ENCODE data around the gene NTM. TPM values are rescaled to one million over a fixed set of nuclear protein-coding genes. Genes with fewer than 3 reads are reported as not detected.

NTM gene
- polyA plus RNA-seq, 1 donor (not counting 4 experiments of a cell fraction or from before 2014, with no cell fraction given), result 47.9 TPM

DNA sequence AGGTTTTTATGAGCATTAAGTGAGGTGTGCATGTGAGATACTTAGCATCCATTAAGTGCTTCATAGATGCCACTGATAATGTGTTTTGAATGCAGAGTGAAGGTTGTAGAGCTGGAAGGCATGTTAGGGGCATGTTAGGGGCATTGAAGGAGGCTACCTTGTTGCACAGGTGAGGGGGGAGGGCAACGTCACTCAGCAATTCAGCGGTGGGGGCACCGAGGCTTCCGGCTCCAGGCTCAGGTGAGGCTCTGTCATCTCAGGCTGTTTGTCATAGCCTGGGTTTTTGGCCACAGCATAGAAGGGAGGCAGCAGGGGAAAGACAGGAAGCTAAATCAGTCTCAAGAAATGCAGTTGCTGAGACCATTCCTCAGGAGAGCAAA lies 299.0 kb downstream of the NTM start:
- Histone ChIP-seq H3K79me2 (ENCODE audit: control insufficient read depth, insufficient read depth, low read length) (no peaks in the 10 kb centered on the region), H3K27ac (ENCODE audit: control insufficient read depth, insufficient read depth, low read length) (no peak overlapping the region), H3K9me1 (ENCODE audit: control insufficient read depth, extremely low read depth, insufficient read depth, low read length) (no peaks in the 10 kb centered on the region), H2AFZ (ENCODE audit: control insufficient read depth, low read length) (no peak overlapping the region), H3K27me3 (ENCODE audit: control insufficient read depth, extremely low read depth, insufficient read depth, low read length) (no peaks in the 10 kb centered on the region), H3K36me3 (ENCODE audit: control insufficient read depth in 2 of 2, extremely low read depth in 1 of 2, insufficient read depth in 2 of 2, low read length in 2 of 2) (no peaks in the 10 kb centered on the region), H3K9ac (ENCODE audit: control insufficient read depth, extremely low read depth, insufficient read depth, low read length) (no peak overlapping the region), H4K20me1 (ENCODE audit: control insufficient read depth, extremely low read depth, insufficient read depth, low read length) (no peaks in the 10 kb centered on the region), H3K9me3 (ENCODE audit: control insufficient read depth, low read depth, low read length) (no peaks in the 10 kb centered on the region), H3K4me3 (ENCODE audit: control insufficient read depth in 2 of 3, extremely low read depth in 1 of 3, insufficient read depth in 2 of 3, low read depth in 1 of 3, low read length in 3 of 3) (no peak overlapping the region), H3K4me1 (ENCODE audit: control insufficient read depth, extremely low read depth, insufficient read depth, low read length) (no peaks in the 10 kb centered on the region), H3K4me2 (ENCODE audit: control insufficient read depth, extremely low read depth, insufficient read depth, low read depth, low read length) (no peak overlapping the region)
- DNase-seq (ENCODE audit: low read depth, low spot score) (no peak), FAIRE-seq (no peak)
- dilution Hi-C loops (cut with MboI; ENCODE audit: extremely low pct_ligation_motif_present, low sequenced_read_pairs), result loop anchor here (25.0 kb wide), 1 partner anchor 607 kb away; no protein-coding TSS in a partner anchor
- TF ChIP-seq, protein P1, sequence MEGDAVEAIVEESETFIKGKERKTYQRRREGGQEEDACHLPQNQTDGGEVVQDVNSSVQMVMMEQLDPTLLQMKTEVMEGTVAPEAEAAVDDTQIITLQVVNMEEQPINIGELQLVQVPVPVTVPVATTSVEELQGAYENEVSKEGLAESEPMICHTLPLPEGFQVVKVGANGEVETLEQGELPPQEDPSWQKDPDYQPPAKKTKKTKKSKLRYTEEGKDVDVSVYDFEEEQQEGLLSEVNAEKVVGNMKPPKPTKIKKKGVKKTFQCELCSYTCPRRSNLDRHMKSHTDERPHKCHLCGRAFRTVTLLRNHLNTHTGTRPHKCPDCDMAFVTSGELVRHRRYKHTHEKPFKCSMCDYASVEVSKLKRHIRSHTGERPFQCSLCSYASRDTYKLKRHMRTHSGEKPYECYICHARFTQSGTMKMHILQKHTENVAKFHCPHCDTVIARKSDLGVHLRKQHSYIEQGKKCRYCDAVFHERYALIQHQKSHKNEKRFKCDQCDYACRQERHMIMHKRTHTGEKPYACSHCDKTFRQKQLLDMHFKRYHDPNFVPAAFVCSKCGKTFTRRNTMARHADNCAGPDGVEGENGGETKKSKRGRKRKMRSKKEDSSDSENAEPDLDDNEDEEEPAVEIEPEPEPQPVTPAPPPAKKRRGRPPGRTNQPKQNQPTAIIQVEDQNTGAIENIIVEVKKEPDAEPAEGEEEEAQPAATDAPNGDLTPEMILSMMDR (optimal IDR thresholded peaks at IDR 0.05 in 1 of 3, IDR thresholded peaks at IDR 0.05 in 1 of 3, conservative IDR thresholded peaks at IDR 0.05 in 1 of 3; ENCODE audit: extremely low read depth in 1 of 3, insufficient read depth in 2 of 3, low read length in 3 of 3), result no peak
- TF ChIP-seq EZH2 (IDR thresholded peaks at IDR 0.05; ENCODE audit: low read length), result no peak

DNA sequence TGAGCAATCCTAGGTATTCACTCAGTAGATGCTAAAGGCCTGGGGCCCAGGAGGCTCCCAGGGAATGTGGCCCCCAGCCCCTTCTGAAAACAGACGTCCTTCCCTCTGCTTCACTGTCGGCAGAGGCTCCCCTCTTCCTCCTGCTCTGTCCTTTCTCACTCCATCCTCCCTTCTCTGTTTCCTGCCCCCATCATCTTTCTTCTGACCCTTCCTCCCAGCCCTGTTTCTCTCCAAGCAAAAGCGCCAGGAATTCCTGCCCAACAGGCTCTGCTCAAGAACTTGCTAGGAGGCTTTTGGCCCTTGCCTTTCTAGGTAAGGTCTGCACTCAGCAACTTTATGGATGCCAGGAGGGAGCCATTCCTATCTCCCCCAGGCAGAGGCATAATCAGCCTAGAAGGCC lies 300.5 kb downstream of the NTM start:
- Histone ChIP-seq H2AFZ (ENCODE audit: control insufficient read depth, low read length) (no peak overlapping the region), H3K9me3 (ENCODE audit: control insufficient read depth, low read depth, low read length) (no peaks in the 10 kb centered on the region), H3K4me1 (ENCODE audit: control insufficient read depth, extremely low read depth, insufficient read depth, low read length) (no peaks in the 10 kb centered on the region), H3K4me2 (ENCODE audit: control insufficient read depth, extremely low read depth, insufficient read depth, low read depth, low read length) (no peak overlapping the region), H3K27me3 (ENCODE audit: control insufficient read depth, extremely low read depth, insufficient read depth, low read length) (no peaks in the 10 kb centered on the region), H3K4me3 (ENCODE audit: control insufficient read depth in 2 of 3, extremely low read depth in 1 of 3, insufficient read depth in 2 of 3, low read depth in 1 of 3, low read length in 3 of 3) (no peak overlapping the region), H3K36me3 (ENCODE audit: control insufficient read depth in 2 of 2, extremely low read depth in 1 of 2, insufficient read depth in 2 of 2, low read length in 2 of 2) (no peaks in the 10 kb centered on the region), H3K79me2 (ENCODE audit: control insufficient read depth, insufficient read depth, low read length) (no peaks in the 10 kb centered on the region), H3K27ac (ENCODE audit: control insufficient read depth, insufficient read depth, low read length) (no peak overlapping the region), H3K9me1 (ENCODE audit: control insufficient read depth, extremely low read depth, insufficient read depth, low read length) (no peaks in the 10 kb centered on the region), H4K20me1 (ENCODE audit: control insufficient read depth, extremely low read depth, insufficient read depth, low read length) (no peaks in the 10 kb centered on the region), H3K9ac (ENCODE audit: control insufficient read depth, extremely low read depth, insufficient read depth, low read length) (no peak overlapping the region)
- dilution Hi-C loops (cut with MboI; ENCODE audit: extremely low pct_ligation_motif_present, low sequenced_read_pairs), result loop anchor here (25.0 kb wide), 1 partner anchor 609 kb away; no protein-coding TSS in a partner anchor
- TF ChIP-seq, protein P1 (optimal IDR thresholded peaks at IDR 0.05 in 1 of 3, IDR thresholded peaks at IDR 0.05 in 1 of 3, conservative IDR thresholded peaks at IDR 0.05 in 1 of 3; ENCODE audit: extremely low read depth in 1 of 3, insufficient read depth in 2 of 3, low read length in 3 of 3), result no peak
- DNase-seq (ENCODE audit: low read depth, low spot score) (no peak), FAIRE-seq (no peak)
